WTC11 (cell line): ENCODE data around the gene ASIC2. TPM values are rescaled to one million over a fixed set of nuclear protein-coding genes. Genes with fewer than 3 reads are reported as not detected.

Experiments
- ATAC-seq: fragments of 200-7000 bp; cut with Tn5 transposase; 2 replicates; pipeline ENCODE4 v1.10.0; 2021; ENCODE audit warnings: mild to moderate bottlenecking, moderate library complexity
- CTCF ChIA-PET: fragments of 300-600 bp; sonication (Branson Sonifier 250); formaldehyde crosslinking; loops from one replicate; lab custom pipeline; 2021; ENCODE audit warnings: antibody characterized with exemption; lab: Charles Lee
- POLR2A ChIA-PET: fragments of 350-600 bp; sonication (Branson Sonifier 250); formaldehyde crosslinking; loops from one replicate; lab custom pipeline; 2021; ENCODE audit warnings: antibody characterized with exemption; lab: Charles Lee
- DNase-seq: peaks from one replicate; pipeline ENCODE4 v3.0.0; 2021; ENCODE audit warnings: low spot score
- H3K27ac Mint-ChIP-seq: 2 replicates; pipeline ENCODE4 v1.8.0; 2021; ENCODE audit warnings: mixed read lengths
- H3K27me3 Mint-ChIP-seq: 2 replicates; pipeline ENCODE4 v1.8.0; 2021; ENCODE audit warnings: low read depth, mild to moderate bottlenecking, moderate library complexity, mixed read lengths
- H3K36me3 Mint-ChIP-seq: 2 replicates; pipeline ENCODE4 v1.8.0; 2021; ENCODE audit warnings: mixed read lengths
- H3K4me1 Mint-ChIP-seq: 2 replicates; pipeline ENCODE4 v1.8.0; 2022; ENCODE audit warnings: mixed read lengths
- H3K4me3 Mint-ChIP-seq: 2 replicates; pipeline ENCODE4 v1.8.0; 2021; ENCODE audit warnings: mild to moderate bottlenecking, moderate library complexity, mixed read lengths
- H3K9me3 Mint-ChIP-seq: 2 replicates; pipeline ENCODE4 v1.8.0; 2021; ENCODE audit warnings: mixed read lengths
- ATF2 ChIP-seq: sonication (generic); formaldehyde crosslinking; IDR thresholded peaks from 2 replicates; pipeline ENCODE4 v1.8.1; 2022; ENCODE audit warnings: low read depth, missing genetic modification reagents, borderline replicate concordance
- ETV6 ChIP-seq: sonication (generic); formaldehyde crosslinking; IDR thresholded peaks from 2 replicates; pipeline ENCODE4 v1.8.1; 2022; ENCODE audit warnings: mild to moderate bottlenecking, missing genetic modification reagents
- FOXJ3 ChIP-seq: sonication (generic); formaldehyde crosslinking; IDR thresholded peaks from 2 replicates; pipeline ENCODE4 v1.9.0; 2021; ENCODE audit warnings: missing genetic modification reagents, mild to moderate bottlenecking, borderline replicate concordance
- FOXK1 ChIP-seq: sonication (generic); formaldehyde crosslinking; IDR thresholded peaks from 2 replicates; pipeline ENCODE4 v1.8.0; 2022; ENCODE audit warnings: mild to moderate bottlenecking, moderate library complexity, missing genetic modification reagents
- GRHL2 ChIP-seq: fragments of 250-450 bp; sonication (Bioruptor Pico); IDR thresholded peaks from 2 replicates; pipeline ENCODE4 v1.8.0; 2022; ENCODE audit warnings: mild to moderate bottlenecking, moderate library complexity; ENCODE audit not compliant: insufficient replicate concordance, severe bottlenecking
- NR3C1 ChIP-seq: sonication (generic); formaldehyde crosslinking; conservative IDR thresholded peaks from 2 replicates; pipeline ENCODE4 v1.8.1; 2023; ENCODE audit warnings: low read depth, mild to moderate bottlenecking, missing genetic modification reagents
- SOX15 ChIP-seq: fragments of 250-450 bp; sonication (Bioruptor Pico); IDR thresholded peaks from 2 replicates; pipeline ENCODE4 v1.9.0; 2021; ENCODE audit warnings: mild to moderate bottlenecking
- STAT6 ChIP-seq: sonication (generic); formaldehyde crosslinking; conservative IDR thresholded peaks from 2 replicates; pipeline ENCODE4 v1.8.1; 2023; ENCODE audit warnings: mild to moderate bottlenecking, low read depth, missing genetic modification reagents, moderate library complexity
- ZNF263 ChIP-seq: sonication (generic); formaldehyde crosslinking; IDR thresholded peaks from 2 replicates; pipeline ENCODE4 v1.8.1; 2022; ENCODE audit warnings: low read depth, mild to moderate bottlenecking, moderate library complexity, missing genetic modification reagents
- ZNF281 ChIP-seq: sonication (generic); formaldehyde crosslinking; IDR thresholded peaks from 2 replicates; pipeline ENCODE4 v1.8.0; 2023; ENCODE audit warnings: mild to moderate bottlenecking, missing genetic modification reagents
- ZNF512 ChIP-seq: sonication (generic); formaldehyde crosslinking; IDR thresholded peaks from 2 replicates; pipeline ENCODE4 v1.8.1; 2022; ENCODE audit warnings: missing genetic modification reagents, borderline replicate concordance
- ZSCAN18 ChIP-seq: fragments of 250-450 bp; sonication (Bioruptor Pico); IDR thresholded peaks from 2 replicates; pipeline ENCODE4 v2.1.2; 2022; ENCODE audit warnings: mild to moderate bottlenecking, moderate library complexity
- total RNA-seq: library from RNA; stranded (reverse); gene quantifications from 3 replicates; pipeline ENCODE4 v1.2.3, GENCODE V29; 2021
- TF ChIP-seq, protein P1 (sequence below): sonication (generic); formaldehyde crosslinking; IDR thresholded peaks from 2 replicates; pipeline ENCODE4 v1.8.1; 2023; ENCODE audit warnings: mild to moderate bottlenecking, missing genetic modification reagents
- TF ChIP-seq, protein P2 (sequence below): sonication (generic); formaldehyde crosslinking; IDR thresholded peaks from 2 replicates; pipeline ENCODE4 v1.8.1; 2023; ENCODE audit warnings: mild to moderate bottlenecking, missing genetic modification reagents, borderline replicate concordance

The ASIC2 gene
- total RNA-seq, 1 experiment from 2014 or later = 2.7 TPM

DNA sequence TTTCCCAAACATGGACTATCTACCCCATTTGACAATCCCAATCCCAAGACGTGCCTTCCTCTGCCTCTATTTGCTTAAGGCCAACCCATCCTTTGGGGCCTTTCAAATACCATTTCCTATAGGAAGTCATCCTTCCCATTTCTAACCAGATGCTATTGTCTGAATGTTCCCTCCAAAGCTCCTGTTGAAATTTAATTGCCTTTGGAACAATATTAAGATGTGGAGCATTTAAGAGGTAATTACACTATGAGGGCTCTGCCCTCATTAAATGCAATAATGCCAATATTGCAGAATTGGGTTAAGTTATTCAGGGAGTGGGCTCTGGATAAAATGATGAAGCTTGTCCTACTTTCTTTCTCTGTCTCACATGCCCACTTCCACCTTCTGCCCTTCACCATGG lies 125.4 kb downstream of the ASIC2 start (continued):
- TF ChIP-seq STAT6 (CRISPR knock-in tag) = no peak

DNA sequence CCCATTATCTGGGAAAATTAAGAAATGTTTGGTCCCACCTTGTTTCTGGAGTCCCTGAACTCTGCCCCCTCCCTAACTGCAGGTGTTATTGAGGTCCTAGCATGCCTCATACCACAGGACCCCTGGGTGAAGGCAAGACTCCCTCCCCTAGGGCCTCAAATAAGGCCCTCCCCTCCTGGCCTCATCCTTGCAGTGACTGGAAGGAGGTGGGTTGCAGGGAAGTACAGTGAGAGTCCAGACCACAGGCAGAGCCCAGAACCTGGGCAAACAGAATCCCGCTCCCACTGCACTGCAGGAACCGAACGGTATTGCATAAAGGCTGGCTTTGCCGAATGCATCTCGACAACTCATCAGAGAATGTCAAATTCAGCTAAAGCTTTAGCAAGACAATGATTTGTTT lies 126.6 kb downstream of the ASIC2 start:
- TF ChIP-seq, protein P1, sequence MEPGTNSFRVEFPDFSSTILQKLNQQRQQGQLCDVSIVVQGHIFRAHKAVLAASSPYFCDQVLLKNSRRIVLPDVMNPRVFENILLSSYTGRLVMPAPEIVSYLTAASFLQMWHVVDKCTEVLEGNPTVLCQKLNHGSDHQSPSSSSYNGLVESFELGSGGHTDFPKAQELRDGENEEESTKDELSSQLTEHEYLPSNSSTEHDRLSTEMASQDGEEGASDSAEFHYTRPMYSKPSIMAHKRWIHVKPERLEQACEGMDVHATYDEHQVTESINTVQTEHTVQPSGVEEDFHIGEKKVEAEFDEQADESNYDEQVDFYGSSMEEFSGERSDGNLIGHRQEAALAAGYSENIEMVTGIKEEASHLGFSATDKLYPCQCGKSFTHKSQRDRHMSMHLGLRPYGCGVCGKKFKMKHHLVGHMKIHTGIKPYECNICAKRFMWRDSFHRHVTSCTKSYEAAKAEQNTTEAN (CRISPR knock-in tag) = no peak
- TF ChIP-seq FOXJ3 (CRISPR knock-in tag) (no peak), ZNF512 (CRISPR knock-in tag) (no peak), SOX15 (CRISPR knock-in tag) (no peak), GRHL2 (CRISPR knock-in tag) (no peak), ZSCAN18 (CRISPR knock-in tag) (no peak), ATF2 (CRISPR knock-in tag) (no peak), NR3C1 (CRISPR knock-in tag) (no peak)
- no peaks in the 10 kb centered on the region for H3K36me3 Mint-ChIP-seq
- DNase-seq (no peak), ATAC-seq (no peak)
- H3K4me1 Mint-ChIP-seq = no peaks in the 10 kb centered on the region
- POLR2A ChIA-PET = no interaction called here
- peaks cover 9% of the 10 kb centered on the region for H3K27me3 Mint-ChIP-seq
- peaks cover 4% of the 10 kb centered on the region; the same call in 1 of the 2 replicates for H3K9me3 Mint-ChIP-seq
- H3K4me3 Mint-ChIP-seq = no peak overlapping the region
- no peak overlapping the region for H3K27ac Mint-ChIP-seq
- CTCF ChIA-PET = no interaction called here

GRCh38 chr17:33164169-33164881 lies 128.8 kb downstream of the ASIC2 start:
- ChIA-PET CTCF (interaction anchor here (1.8 kb wide), 1 partner anchor 10 kb away, joined by 4 read pairs; no protein-coding TSS in a partner anchor), POLR2A (no interaction called here)
- Mint-ChIP-seq H3K4me1 (no peaks in the 10 kb centered on the region), H3K27me3 (peaks cover 3% of the 10 kb centered on the region), H3K27ac (no peak overlapping the region), H3K4me3 (no peak overlapping the region), H3K9me3 (no peaks in the 10 kb centered on the region), H3K36me3 (no peaks in the 10 kb centered on the region)
- DNase-seq (no peak), ATAC-seq (no peak)
- no peak for TF ChIP-seq ZNF281 (CRISPR knock-in tag)
- TF ChIP-seq, protein P2, sequence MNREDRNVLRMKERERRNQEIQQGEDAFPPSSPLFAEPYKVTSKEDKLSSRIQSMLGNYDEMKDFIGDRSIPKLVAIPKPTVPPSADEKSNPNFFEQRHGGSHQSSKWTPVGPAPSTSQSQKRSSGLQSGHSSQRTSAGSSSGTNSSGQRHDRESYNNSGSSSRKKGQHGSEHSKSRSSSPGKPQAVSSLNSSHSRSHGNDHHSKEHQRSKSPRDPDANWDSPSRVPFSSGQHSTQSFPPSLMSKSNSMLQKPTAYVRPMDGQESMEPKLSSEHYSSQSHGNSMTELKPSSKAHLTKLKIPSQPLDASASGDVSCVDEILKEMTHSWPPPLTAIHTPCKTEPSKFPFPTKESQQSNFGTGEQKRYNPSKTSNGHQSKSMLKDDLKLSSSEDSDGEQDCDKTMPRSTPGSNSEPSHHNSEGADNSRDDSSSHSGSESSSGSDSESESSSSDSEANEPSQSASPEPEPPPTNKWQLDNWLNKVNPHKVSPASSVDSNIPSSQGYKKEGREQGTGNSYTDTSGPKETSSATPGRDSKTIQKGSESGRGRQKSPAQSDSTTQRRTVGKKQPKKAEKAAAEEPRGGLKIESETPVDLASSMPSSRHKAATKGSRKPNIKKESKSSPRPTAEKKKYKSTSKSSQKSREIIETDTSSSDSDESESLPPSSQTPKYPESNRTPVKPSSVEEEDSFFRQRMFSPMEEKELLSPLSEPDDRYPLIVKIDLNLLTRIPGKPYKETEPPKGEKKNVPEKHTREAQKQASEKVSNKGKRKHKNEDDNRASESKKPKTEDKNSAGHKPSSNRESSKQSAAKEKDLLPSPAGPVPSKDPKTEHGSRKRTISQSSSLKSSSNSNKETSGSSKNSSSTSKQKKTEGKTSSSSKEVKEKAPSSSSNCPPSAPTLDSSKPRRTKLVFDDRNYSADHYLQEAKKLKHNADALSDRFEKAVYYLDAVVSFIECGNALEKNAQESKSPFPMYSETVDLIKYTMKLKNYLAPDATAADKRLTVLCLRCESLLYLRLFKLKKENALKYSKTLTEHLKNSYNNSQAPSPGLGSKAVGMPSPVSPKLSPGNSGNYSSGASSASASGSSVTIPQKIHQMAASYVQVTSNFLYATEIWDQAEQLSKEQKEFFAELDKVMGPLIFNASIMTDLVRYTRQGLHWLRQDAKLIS = no peak
- TF ChIP-seq FOXK1 (CRISPR knock-in tag) = no peak
- no peak for TF ChIP-seq ZSCAN18 (CRISPR knock-in tag)
- no peak for TF ChIP-seq ETV6 (CRISPR knock-in tag)
- no peak for TF ChIP-seq ZNF263
